SIG-M5 (cell line): Measurements from ENCODE around the gene IL12RB1.
"Not testable (repeated sequence)": the region's sequence is repeated elsewhere in the genome, so short reads cannot be mapped to it uniquely, and the experiment has no call there.

Experiments
- DNase-seq: peaks from one replicate; lab custom pipeline; 2025; lab: John Stamatoyannopoulos, UW

Gene IL12RB1

GRCh38 chr19:18046059-18046718 lies 40.5 kb downstream of the IL12RB1 start:
- no peak for DNase-seq

- no peak for DNase-seq
Observed at GRCh38 chr19:18045307-18046050, 41.3 kb downstream of the IL12RB1 start.

- DNase-seq: peak; percentile 43
Observed at GRCh38 chr19:18044825-18045304, 41.9 kb downstream of the IL12RB1 start.

- DNase-seq: no peak
Observed at GRCh38 chr19:18043676-18044075, 43.1 kb downstream of the IL12RB1 start.

- no peak for DNase-seq
Observed at GRCh38 chr19:18041054-18041453, 45.7 kb downstream of the IL12RB1 start.

- not testable (repeated sequence) for DNase-seq
Observed at GRCh38 chr19:18032102-18032501, 54.6 kb downstream of the IL12RB1 start.

- not testable (repeated sequence) for DNase-seq
Observed at GRCh38 chr19:18031401-18031800, 55.3 kb downstream of the IL12RB1 start.

GRCh38 chr19:18029617-18030338 lies 57.0 kb downstream of the IL12RB1 start:
- DNase-seq: no peak

- no peak for DNase-seq
Observed at GRCh38 chr19:18027151-18027550, 59.6 kb downstream of the IL12RB1 start.

GRCh38 chr19:18023622-18024251 lies 63.0 kb downstream of the IL12RB1 start:
- no peak for DNase-seq

- no peak for DNase-seq
Observed at GRCh38 chr19:18021121-18021755, 65.5 kb downstream of the IL12RB1 start.

GRCh38 chr19:18020212-18021085 lies 66.3 kb downstream of the IL12RB1 start:
- no peak for DNase-seq

- DNase-seq: no peak
Observed at GRCh38 chr19:18017275-18018083, 69.3 kb downstream of the IL12RB1 start.

- DNase-seq: no peak
Observed at GRCh38 chr19:18016209-18016910, 70.4 kb downstream of the IL12RB1 start.

GRCh38 chr19:18014197-18014596 lies 72.5 kb downstream of the IL12RB1 start:
- no peak for DNase-seq

- no peak for DNase-seq
Observed at GRCh38 chr19:18013210-18014111, 73.3 kb downstream of the IL12RB1 start.

- DNase-seq: no peak
Observed at GRCh38 chr19:18010149-18010548, 76.6 kb downstream of the IL12RB1 start.

GRCh38 chr19:18009412-18010066 lies 77.2 kb downstream of the IL12RB1 start:
- DNase-seq: no peak
